Measurements from ENCODE around the gene IPO8.
"Not testable (repeated sequence)": the region's sequence is repeated elsewhere in the genome, so short reads cannot be mapped to it uniquely, and the experiment has no call there.

The IPO8 gene

GRCh38 chr12:30687265-30687986 is 8.2 kb downstream of the IPO8 start:
- no peak for DNase-seq

- DNase-seq = no peak
Measured at GRCh38 chr12:30679241-30679640, 16.4 kb downstream of the IPO8 start.

GRCh38 chr12:30678221-30678620 is 17.4 kb downstream of the IPO8 start:
- no peak for DNase-seq

- DNase-seq = no peak
Measured at GRCh38 chr12:30661210-30661609, 34.5 kb downstream of the IPO8 start.

DNA sequence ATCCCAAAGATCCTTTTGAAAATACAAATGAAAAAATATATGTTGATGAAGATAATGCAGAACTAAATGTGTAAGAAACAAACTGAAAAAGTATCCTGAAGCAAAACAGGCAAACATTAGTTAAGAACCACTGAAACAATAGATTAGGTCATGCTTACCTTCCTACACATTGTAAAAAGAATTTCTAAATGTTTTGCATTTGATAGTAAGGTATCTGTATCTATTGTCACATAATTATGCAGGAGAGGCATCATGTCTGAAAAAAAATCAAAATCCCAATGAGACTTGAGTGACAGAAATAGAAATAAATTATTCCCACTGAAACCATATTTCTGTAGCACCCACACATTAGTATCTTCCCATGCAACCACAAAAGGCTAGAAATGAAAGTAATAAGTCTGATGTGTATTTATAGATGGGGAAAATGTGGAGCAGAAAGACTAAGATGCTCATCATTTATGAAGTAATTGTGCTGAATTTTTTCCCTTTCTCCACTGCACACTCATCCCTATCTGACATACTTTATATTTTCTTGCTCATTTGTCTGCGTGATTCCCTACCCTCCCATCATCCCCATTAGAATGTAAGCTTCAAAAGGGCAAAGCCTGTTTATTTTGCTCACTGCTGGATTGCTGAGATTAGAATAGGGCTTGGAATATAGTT is 43.5 kb downstream of the IPO8 start:
- no peak for DNase-seq

DNA sequence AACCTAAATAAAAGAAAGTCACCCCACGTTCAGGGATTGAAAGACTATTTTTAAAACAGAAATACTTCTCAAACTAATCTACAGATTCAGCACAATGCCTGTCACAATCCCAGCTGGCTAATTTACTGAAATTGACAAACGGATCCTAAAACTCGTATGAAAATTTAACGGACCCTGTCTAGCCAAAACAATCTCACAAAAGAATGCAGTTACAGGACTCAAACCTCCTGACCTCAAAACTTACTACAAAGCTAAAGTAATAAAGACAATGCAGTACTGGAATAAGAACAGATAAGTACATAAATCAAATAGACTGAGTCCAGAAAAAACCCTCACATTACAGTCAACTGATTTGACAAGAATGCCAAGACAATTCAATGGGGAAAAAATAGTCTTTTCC is 48.8 kb downstream of the IPO8 start:
- no peak for DNase-seq

- DNase-seq = no peak
Measured at GRCh38 chr12:30643366-30643765, 52.3 kb downstream of the IPO8 start.

- DNase-seq = no peak
Measured at GRCh38 chr12:30640392-30640791, 55.3 kb downstream of the IPO8 start.

DNA sequence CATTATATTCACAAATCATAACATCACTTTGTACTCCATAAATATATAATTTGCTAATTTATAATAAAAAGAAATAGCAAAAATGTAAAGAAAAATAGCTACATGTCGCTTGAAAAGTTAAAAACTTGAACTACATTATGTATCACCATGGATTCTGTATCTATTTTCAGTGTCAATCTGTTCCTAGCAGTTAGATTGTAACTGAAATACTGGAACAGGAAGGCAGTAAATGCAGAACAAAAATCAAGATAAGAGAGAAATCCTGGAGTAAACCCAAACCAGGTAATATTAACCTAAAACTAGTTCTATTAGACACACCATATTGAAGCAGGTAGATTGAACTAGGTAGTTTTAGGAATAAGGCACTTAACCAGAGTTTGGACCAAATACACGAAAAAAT is 60.3 kb downstream of the IPO8 start:
- no peak for DNase-seq

- DNase-seq = no peak
Measured at GRCh38 chr12:30631740-30632139, 63.9 kb downstream of the IPO8 start.

GRCh38 chr12:30630979-30631285 is 64.7 kb downstream of the IPO8 start:
- DNase-seq = no peak

GRCh38 chr12:30630076-30630978 is 65.3 kb downstream of the IPO8 start:
- DNase-seq = no peak

DNA sequence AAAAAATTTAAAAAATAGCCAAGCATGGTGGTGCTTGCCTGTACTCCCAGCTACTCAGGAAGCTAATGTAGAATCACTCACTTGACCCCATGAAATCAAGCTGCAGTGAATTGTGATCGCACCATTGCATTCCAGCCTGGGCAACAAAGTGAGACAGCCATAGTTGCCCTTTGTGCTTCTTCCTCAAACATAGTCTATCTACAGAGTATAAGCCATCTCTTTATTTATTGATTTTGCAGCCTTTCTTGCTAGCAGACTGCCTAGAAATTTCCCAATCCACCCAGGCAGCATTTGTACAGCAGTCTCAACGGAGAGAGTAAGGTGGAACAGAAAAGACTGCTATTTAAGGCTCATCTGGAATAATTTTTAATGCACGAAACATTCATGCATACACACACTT is 68.8 kb downstream of the IPO8 start:
- no peak for DNase-seq

- DNase-seq = no peak
Measured at GRCh38 chr12:30624009-30624408, 71.7 kb downstream of the IPO8 start.

DNA sequence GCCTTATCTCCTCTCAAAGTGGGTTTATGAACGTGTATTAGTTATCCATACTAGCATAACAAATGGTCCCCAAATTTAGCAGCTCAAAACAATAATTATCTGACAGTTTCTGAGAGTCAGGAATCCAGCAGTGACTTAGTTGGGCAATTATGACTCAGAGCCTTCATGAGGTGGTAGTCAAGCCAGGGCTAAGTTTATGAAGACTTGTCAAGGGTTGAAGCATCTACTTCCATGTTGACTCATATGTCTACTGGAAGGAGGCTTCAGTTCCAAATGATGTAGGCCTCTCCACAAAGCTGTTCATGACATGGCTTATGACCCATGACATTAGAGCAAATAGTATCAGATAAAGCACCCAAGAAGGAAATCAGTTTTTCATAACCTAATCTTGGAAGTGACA is 73.2 kb downstream of the IPO8 start:
- no peak for DNase-seq

GRCh38 chr12:30621663-30622241 is 73.9 kb downstream of the IPO8 start:
- DNase-seq = not testable (repeated sequence)

GRCh38 chr12:30617346-30618016 is 78.2 kb downstream of the IPO8 start:
- DNase-seq = no peak

DNA sequence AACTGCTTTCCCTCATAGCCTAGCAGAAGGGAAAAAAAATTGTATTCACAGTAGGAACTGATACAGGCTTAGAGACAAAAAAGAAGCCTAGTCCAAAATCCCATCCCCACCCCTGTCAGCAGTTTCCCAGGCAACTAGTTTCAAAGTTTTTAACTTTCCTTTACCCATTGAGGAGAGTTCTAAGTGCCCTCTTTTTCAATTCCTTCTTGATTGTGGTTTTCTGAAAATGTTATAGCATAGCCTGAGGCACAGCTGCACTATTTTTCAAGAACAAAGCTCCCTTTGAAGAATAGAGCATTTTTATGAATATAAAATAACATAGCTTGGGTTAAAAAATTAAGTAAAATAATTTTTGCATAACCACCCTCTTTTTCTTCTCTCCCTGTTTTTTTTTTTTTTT is 81.6 kb downstream of the IPO8 start:
- DNase-seq = no peak

DNA sequence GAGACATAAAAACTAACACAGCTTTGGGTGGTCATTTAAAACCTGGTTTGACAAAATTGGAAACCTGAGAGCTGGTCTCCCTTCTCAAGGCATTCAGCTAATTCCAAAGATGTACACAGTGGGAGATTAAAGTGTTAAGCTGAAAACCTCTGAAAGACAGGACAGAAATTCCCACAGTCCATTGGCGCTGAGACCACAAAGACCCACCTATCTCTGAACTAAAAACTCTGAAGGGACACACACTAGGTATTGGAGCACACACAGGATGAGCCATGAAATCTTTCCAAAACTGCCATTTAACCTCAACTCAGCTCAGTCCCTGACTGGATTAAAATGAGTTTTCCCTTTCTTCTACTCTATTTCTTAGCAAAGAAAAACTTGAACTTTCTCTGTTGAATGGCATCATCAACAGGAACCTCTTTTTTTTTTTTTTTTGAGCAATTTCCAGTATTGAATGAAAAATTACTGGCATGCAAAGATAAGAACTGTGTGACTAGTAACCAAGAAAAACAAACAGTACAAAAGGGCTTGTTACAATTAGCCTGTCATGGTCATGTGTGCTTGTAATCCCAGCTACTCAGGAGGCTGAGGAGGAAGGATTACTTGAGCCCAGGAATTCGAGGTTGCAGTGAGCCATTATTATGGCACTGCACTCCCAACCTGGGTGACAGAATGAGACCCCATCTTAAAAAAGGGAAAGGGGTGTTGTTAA is 82.4 kb downstream of the IPO8 start:
- no peak for DNase-seq

GRCh38 chr12:30610718-30611117 is 85.0 kb downstream of the IPO8 start:
- DNase-seq = no peak

GRCh38 chr12:30609819-30610218 is 85.8 kb downstream of the IPO8 start:
- DNase-seq = not testable (repeated sequence)

GRCh38 chr12:30604302-30604701 is 91.4 kb downstream of the IPO8 start:
- not testable (repeated sequence) for DNase-seq

Measured in NK-92 treated with Interleukin-12 subunit alpha and Interleukin-12 subunit beta, amount 100 ng/mL, for 24 hours (cell line).